SK-N-SH (cell line): ENCODE measurements around the gene DENND2A. TPM values are rescaled to one million over a fixed set of nuclear protein-coding genes. Genes with fewer than 3 reads are reported as not detected.

Experiments used
- CTCF ChIA-PET: fragments of 300-600, 350-600 bp; formaldehyde crosslinking; extraction: SDS; loops from one replicate; lab custom pipeline; 2021; lab: Yijun Ruan, JAX
- POLR2A ChIA-PET: fragments of 350-600 bp; sonication (Branson Sonifier 250); formaldehyde crosslinking; extraction: SDS; loops from one replicate; lab custom pipeline; 2020; ENCODE audit warnings: antibody characterized with exemption, inconsistent platforms; lab: Yijun Ruan, JAX
- DNase-seq: peaks from one replicate; pipeline ENCODE4 v3.0.0; 2012
- H2AFZ ChIP-seq: fragments of 200-600 bp; sonication (generic); 2 replicates; pipeline ENCODE4 v1.8.1; 2016; ENCODE audit warnings: antibody characterized with exemption, mild to moderate bottlenecking, low read depth
- H3F3A ChIP-seq: fragments of 200-600 bp; sonication (generic); replicated peaks from 2 replicates; pipeline ENCODE3; 2016; ENCODE audit warnings: antibody characterized with exemption, mild to moderate bottlenecking; ENCODE audit not compliant: insufficient read depth
- H3K27ac ChIP-seq, 2 experiments: fragments of 200-500 bp in 1 of 2; fragments of 200-600 bp in 1 of 2; sonication (Bioruptor generic) in 1 of 2; sonication (generic), shearing (Covaris generic) in 1 of 2; 2 replicates each; pipeline versions ENCODE4 v1.5.1 to v1.6.1; 2014 to 2016; ENCODE audit warnings: low read depth in 2 of 2, inconsistent platforms in 1 of 2, low read length in 1 of 2, mild to moderate bottlenecking in 1 of 2, mixed read lengths in 1 of 2
- H3K27me3 ChIP-seq: fragments of 200-600 bp; sonication (generic), shearing (Covaris generic); 2 replicates; pipeline ENCODE4 v1.6.1; 2016; ENCODE audit warnings: mixed run types; ENCODE audit not compliant: insufficient read depth
- H3K36me3 ChIP-seq, 2 experiments: fragments of 200-500 bp in 1 of 2; fragments of 200-600 bp in 1 of 2; sonication (Bioruptor generic) in 1 of 2; sonication (generic) in 1 of 2; replicated peaks in 1 of 2; 2 replicates each; pipeline versions ENCODE3 to v1.5.1; 2014 to 2016; ENCODE audit warnings: low read length in 1 of 2, mild to moderate bottlenecking in 1 of 2; ENCODE audit not compliant: insufficient read depth in 2 of 2, control insufficient read depth in 1 of 2
- H3K4me1 ChIP-seq, 2 experiments: fragments of 200-500 bp in 1 of 2; fragments of 200-600 bp in 1 of 2; sonication (Bioruptor generic) in 1 of 2; sonication (generic), shearing (Covaris generic) in 1 of 2; 2 replicates each; pipeline versions ENCODE4 v1.5.1 to v1.6.1; 2014 to 2016; ENCODE audit warnings: low read depth in 1 of 2, low read length in 1 of 2, mixed run types in 1 of 2; ENCODE audit not compliant: insufficient read depth in 2 of 2, control insufficient read depth in 1 of 2
- H3K4me2 ChIP-seq: fragments of 200-600 bp; sonication (generic), shearing (Covaris generic); 2 replicates; pipeline ENCODE4 v1.6.1; 2017; ENCODE audit warnings: mixed run types
- H3K4me3 ChIP-seq, 2 experiments: fragments of 200-500 bp in 1 of 2; fragments of 200-600 bp in 1 of 2; sonication (Bioruptor generic) in 1 of 2; sonication (generic), shearing (Covaris generic) in 1 of 2; 2 replicates each; pipeline versions ENCODE4 v1.5.1 to v1.8.1; 2014 to 2016; ENCODE audit warnings: low read depth in 2 of 2, inconsistent platforms in 1 of 2, low read length in 1 of 2, mild to moderate bottlenecking in 1 of 2, mixed read lengths in 1 of 2, moderate library complexity in 1 of 2
- H3K79me2 ChIP-seq: fragments of 200-600 bp; sonication (generic); 2 replicates; pipeline ENCODE4 v1.8.1; 2017; ENCODE audit warnings: mild to moderate bottlenecking; ENCODE audit not compliant: insufficient read depth
- H3K9ac ChIP-seq: fragments of 200-600 bp; sonication (generic); 2 replicates; pipeline ENCODE4 v1.6.1; 2017; ENCODE audit warnings: mixed run types
- H3K9me2 ChIP-seq: fragments of 200-600 bp; sonication (generic); 2 replicates; pipeline ENCODE4 v1.6.1; 2017; ENCODE audit warnings: mixed run types
- H3K9me3 ChIP-seq: fragments of 200-600 bp; sonication (generic); 2 replicates; pipeline ENCODE4 v1.6.1; 2017; ENCODE audit warnings: mixed run types, mild to moderate bottlenecking, moderate library complexity
- H4K20me1 ChIP-seq: fragments of 200-600 bp; sonication (generic); 2 replicates; pipeline ENCODE4 v1.6.1; 2017; ENCODE audit warnings: mild to moderate bottlenecking, mixed run types; ENCODE audit not compliant: insufficient read depth
- CHD2 ChIP-seq: fragments of 150-350 bp; IDR thresholded peaks from 2 replicates; pipeline ENCODE4 v1.6.1; 2018; ENCODE audit warnings: low read length; ENCODE audit not compliant: partially characterized antibody
- EP300 ChIP-seq, 2 experiments: IDR thresholded peaks; 2 replicates each; pipeline versions ENCODE4 v1.4.0 to v1.6.1; 2012; ENCODE audit warnings: borderline replicate concordance in 1 of 2, low read depth in 1 of 2, low read length in 1 of 2
- FOSL2 ChIP-seq: IDR thresholded peaks from 2 replicates; pipeline ENCODE4 v1.4.0; 2012; ENCODE audit warnings: low read depth, mild to moderate bottlenecking, moderate library complexity, borderline replicate concordance
- FOXM1 ChIP-seq: IDR thresholded peaks from 2 replicates; pipeline ENCODE4 v1.4.0; 2012; ENCODE audit warnings: low read depth, mild to moderate bottlenecking
- GABPA ChIP-seq: IDR thresholded peaks from 2 replicates; pipeline ENCODE4 v1.4.0; 2012; ENCODE audit warnings: low read depth, mild to moderate bottlenecking
- JUND ChIP-seq: IDR thresholded peaks from 2 replicates; pipeline ENCODE4 v1.4.0; 2012
- MAX ChIP-seq: IDR thresholded peaks from 2 replicates; pipeline ENCODE4 v1.4.0; 2012; ENCODE audit warnings: low read depth
- MEF2A ChIP-seq: IDR thresholded peaks from 2 replicates; pipeline ENCODE4 v1.4.0; 2012; ENCODE audit warnings: low read depth, borderline replicate concordance
- MXI1 ChIP-seq: IDR thresholded peaks from 2 replicates; pipeline ENCODE4 v1.6.1; 2012; ENCODE audit warnings: mild to moderate bottlenecking, low read depth, low read length, improper control_type of control experiment
- NFIC ChIP-seq: IDR thresholded peaks from 2 replicates; pipeline ENCODE4 v1.4.0; 2012; ENCODE audit warnings: borderline replicate concordance
- NRF1 ChIP-seq: IDR thresholded peaks from 2 replicates; pipeline ENCODE4 v1.6.1; 2012; ENCODE audit warnings: low read depth, mild to moderate bottlenecking, low read length
- PBX3 ChIP-seq: IDR thresholded peaks from 2 replicates; pipeline ENCODE4; 2012
- RFX5 ChIP-seq: IDR thresholded peaks from 2 replicates; pipeline ENCODE4 v1.6.1; 2012; ENCODE audit warnings: mild to moderate bottlenecking, improper control_type of control experiment, low read length
- RXRA ChIP-seq: IDR thresholded peaks from 2 replicates; pipeline ENCODE4 v1.4.0; 2012; ENCODE audit warnings: low read depth, mild to moderate bottlenecking, borderline replicate concordance
- SIN3A ChIP-seq: IDR thresholded peaks from 2 replicates; pipeline ENCODE4 v1.6.1; 2012; ENCODE audit warnings: low read depth, mild to moderate bottlenecking, low read length, moderate library complexity, borderline replicate concordance
- SMC3 ChIP-seq: IDR thresholded peaks from 2 replicates; pipeline ENCODE4 v1.6.1; 2012; ENCODE audit warnings: low read depth, low read length, improper control_type of control experiment
- TAF1 ChIP-seq: IDR thresholded peaks from 2 replicates; pipeline ENCODE4 v1.6.1; 2012; ENCODE audit warnings: low read depth, mild to moderate bottlenecking, low read length, moderate library complexity, borderline replicate concordance
- TCF12 ChIP-seq: IDR thresholded peaks from 2 replicates; pipeline ENCODE4 v1.4.0; 2012
- TEAD4 ChIP-seq: IDR thresholded peaks from 2 replicates; pipeline ENCODE4 v1.4.0; 2012; ENCODE audit warnings: mild to moderate bottlenecking, borderline replicate concordance; ENCODE audit not compliant: insufficient read depth
- USF2 ChIP-seq: fragments of 150-350 bp; IDR thresholded peaks from 2 replicates; pipeline ENCODE4 v1.6.1; 2017; ENCODE audit warnings: antibody characterized with exemption, low read length, low read depth, borderline replicate concordance
- ZBTB33 ChIP-seq: IDR thresholded peaks from 2 replicates; pipeline ENCODE4 v1.4.0; 2012; ENCODE audit warnings: low read depth, borderline replicate concordance
- WGBS: methylation state at CpG from one replicate; pipeline ENCODE4 v1.1.6; 2017; ENCODE audit warnings: low lambda C conversion rate; 5-methylcytosine and 5-hydroxymethylcytosine counted together
- polyA plus RNA-seq, 3 experiments: library from polyadenylated mRNA; depleted of rRNA; stranded (reverse); fragments of >200 nt; gene quantifications; 2 replicates each; pipeline ENCODE4 v1.2.3, GENCODE V29; 2012

DENND2A gene
- polyA plus RNA-seq, 1 of the 3 experiments (the other 2 are of a cell fraction): 3.5 TPM

GRCh38 chr7:140541513-140542227 is 98.9 kb downstream of the DENND2A start (continued):
- no peak for TF ChIP-seq GABPA
- TF ChIP-seq EP300 (IDR thresholded peaks at IDR 0.05; ENCODE audit: borderline replicate concordance in 1 of 2, low read depth in 1 of 2, low read length in 1 of 2): peak in 1 of 2 experiments; percentile 87; a peak in 1 of 4 replicates
- peak; percentile 50 for TF ChIP-seq NFIC
- TF ChIP-seq SMC3: no peak
- TF ChIP-seq FOSL2: peak; percentile 82
- peak; percentile 82 for TF ChIP-seq TCF12
- peak; percentile 40; the same call in 1 of the 2 replicates for TF ChIP-seq TAF1
- TF ChIP-seq SIN3A: peak; percentile 56; the same call in 1 of the 2 replicates
- peak; percentile 52; the same call in 1 of the 2 replicates for TF ChIP-seq FOXM1
- no peak for TF ChIP-seq MXI1
- 0 out of 2 replicates have a peak, but pooled peaks have one; percentile 15 for TF ChIP-seq ZBTB33
- peak; percentile 50; the same call in 1 of the 2 replicates for TF ChIP-seq MAX
- no peak for TF ChIP-seq RFX5

GRCh38 chr7:140541176-140541512 is 99.5 kb downstream of the DENND2A start:
- Histone ChIP-seq H4K20me1 (no peaks in the 10 kb centered on the region), H3K27ac (peak overlapping the region; percentile 31 to 88; a peak in 3 of 4 replicates), H3K9me2 (no peaks in the 10 kb centered on the region), H3F3A (peaks cover 16% of the 10 kb centered on the region), H3K4me1 (peaks cover 8 to 20% of the 10 kb centered on the region in 2 experiments; a peak in 3 of 4 replicates), H3K9me3 (no peaks in the 10 kb centered on the region), H3K4me2 (peak overlapping the region; percentile 71), H2AFZ (peak overlapping the region; percentile 80), H3K36me3 (no peaks in the 10 kb centered on the region), H3K9ac (peak overlapping the region; percentile 45; the same call in 1 of the 2 replicates), H3K27me3 (no peaks in the 10 kb centered on the region), H3K4me3 (no peak overlapping the region), H3K79me2 (no peaks in the 10 kb centered on the region)
- DNase-seq: no peak
- ChIA-PET CTCF (interaction anchor here (0.5 to 3.9 kb wide), 3 partner anchors 23 to 112 kb away, joined by 3 to 21 read pairs (median 13); no protein-coding TSS in a partner anchor), POLR2A (no interaction called here)
- WGBS: 58% methylated on average over 4 of the region's 4 CpGs
- no peak for TF ChIP-seq NRF1
- TF ChIP-seq PBX3: no peak
- TF ChIP-seq USF2: no peak
- no peak for TF ChIP-seq TEAD4
- TF ChIP-seq RXRA: no peak
- TF ChIP-seq CHD2: no peak
- TF ChIP-seq FOSL2: no peak
- TF ChIP-seq JUND: no peak
- TF ChIP-seq SIN3A: no peak
- TF ChIP-seq MEF2A: no peak
